H1 (cell line): ENCODE measurements around the gene ZNF524. TPM values are rescaled to one million over a fixed set of nuclear protein-coding genes. Genes with fewer than 3 reads are reported as not detected.
A peak's percentile ranks its signal among the peaks of the same experiment; 100 is the strongest.

ENCODE experiments used
- CTCF ChIA-PET: fragments of 300-600 bp; sonication (Branson Sonifier 250); formaldehyde crosslinking; loops from one replicate; lab custom pipeline; 2021; ENCODE audit not compliant: partially characterized antibody; lab: Charles Lee
- POLR2A ChIA-PET: fragments of 300-600 bp; sonication (Branson Sonifier 250); formaldehyde crosslinking; loops from one replicate; lab custom pipeline; 2021; ENCODE audit warnings: inconsistent platforms; ENCODE audit not compliant: partially characterized antibody; lab: Charles Lee
- DNase-seq, 2 experiments: peaks; one replicate each; pipeline versions ENCODE4 v3.0.0 to v3.0.0-alpha.2; 2010 to 2022; ENCODE audit warnings: low spot score in 2 of 2, low read depth in 1 of 2, mixed read lengths in 1 of 2
- FAIRE-seq: peaks from 2 replicates; lab custom pipeline; 2011; peaks lifted over from hg19 to GRCh38; lab: Jason Lieb, UNC
- H2AFZ ChIP-seq: 2 replicates; pipeline ENCODE4 v1.8.1; 2012; ENCODE audit warnings: low read length, inconsistent platforms
- H2AK5ac ChIP-seq: 2 replicates; pipeline ENCODE4 v1.6.1; 2013; ENCODE audit warnings: low read depth, low read length
- H2BK120ac ChIP-seq: replicated peaks from 2 replicates; pipeline ENCODE3; 2013; ENCODE audit warnings: low read depth, low read length, inconsistent platforms
- H2BK12ac ChIP-seq: 2 replicates; pipeline ENCODE4 v1.6.1; 2013; ENCODE audit warnings: low read depth, low read length
- H2BK15ac ChIP-seq: 2 replicates; pipeline ENCODE4 v1.6.1; 2013; ENCODE audit warnings: low read length
- H2BK20ac ChIP-seq: 2 replicates; pipeline ENCODE4 v1.6.1; 2013; ENCODE audit warnings: low read length
- H2BK5ac ChIP-seq: 2 replicates; pipeline ENCODE4 v1.6.1; 2013; ENCODE audit warnings: low read depth, low read length
- H3K14ac ChIP-seq: 2 replicates; pipeline ENCODE4 v1.6.1; 2013; ENCODE audit warnings: inconsistent platforms; ENCODE audit not compliant: insufficient read length
- H3K18ac ChIP-seq: 2 replicates; pipeline ENCODE4 v1.6.1; 2013; ENCODE audit warnings: low read length; ENCODE audit errors: extremely low read depth
- H3K23ac ChIP-seq: 2 replicates; pipeline ENCODE4 v1.6.1; 2013; ENCODE audit warnings: inconsistent platforms; ENCODE audit not compliant: insufficient read length
- H3K23me2 ChIP-seq: 2 replicates; pipeline ENCODE4 v1.6.1; 2013; ENCODE audit warnings: low read depth, low read length
- H3K27ac ChIP-seq: 2 replicates; pipeline ENCODE4 v1.6.1; 2011; ENCODE audit warnings: low read depth, low read length, inconsistent platforms
- H3K27me3 ChIP-seq, 4 experiments: replicated peaks in 1 of 4; 1 replicate in 1 of 4; 2 replicates in 3 of 4; pipeline versions ENCODE4 v1.6.1 to v1.8.1; 2011 to 2013; ENCODE audit warnings: low read length in 3 of 4, mild to moderate bottlenecking in 3 of 4, inconsistent platforms in 2 of 4, mixed read lengths in 2 of 4, moderate library complexity in 1 of 4; ENCODE audit not compliant: control insufficient read depth in 3 of 4, insufficient read depth in 3 of 4; ENCODE audit errors: extremely low read depth in 1 of 4
- H3K36me3 ChIP-seq, 4 experiments: 2 replicates each; pipeline versions ENCODE4 v1.6.1 to v1.8.1; 2011 to 2013; ENCODE audit warnings: mild to moderate bottlenecking in 4 of 4, low read length in 3 of 4, moderate library complexity in 2 of 4, control low read depth in 1 of 4, inconsistent platforms in 1 of 4; ENCODE audit not compliant: insufficient read depth in 4 of 4, control insufficient read depth in 2 of 4
- H3K4ac ChIP-seq: replicated peaks from 2 replicates; pipeline ENCODE3; 2013; ENCODE audit warnings: low read length, low read depth, mixed read lengths, inconsistent platforms; ENCODE audit not compliant: insufficient read length
- H3K4me1 ChIP-seq, 4 experiments: replicated peaks in 1 of 4; 1 replicate in 1 of 4; 2 replicates in 3 of 4; pipeline versions ENCODE4 v1.6.1 to v1.8.1; 2011 to 2013; ENCODE audit warnings: low read length in 3 of 4, inconsistent platforms in 2 of 4, mixed read lengths in 1 of 4; ENCODE audit not compliant: insufficient read depth in 4 of 4, control insufficient read depth in 3 of 4
- H3K4me2 ChIP-seq, 2 experiments: 2 replicates each; pipeline versions ENCODE4 v1.6.1 to v1.8.1; 2011 to 2013; ENCODE audit warnings: low read depth in 2 of 2, low read length in 2 of 2, control low read depth in 1 of 2, inconsistent platforms in 1 of 2, mild to moderate bottlenecking in 1 of 2; ENCODE audit not compliant: insufficient read depth in 1 of 2
- H3K4me3 ChIP-seq, 4 experiments: fragments of 200-600, 300-600 bp in 1 of 4; sonication (generic), shearing (Covaris generic), sonication (Bioruptor Twin) in 1 of 4; 2 replicates each; pipeline versions ENCODE4 v1.5.1 to v1.8.1; 2011 to 2016; ENCODE audit warnings: low read length in 4 of 4, low read depth in 3 of 4, control low read depth in 2 of 4, inconsistent platforms in 2 of 4, mild to moderate bottlenecking in 2 of 4, mixed read lengths in 1 of 4, moderate library complexity in 1 of 4; ENCODE audit not compliant: insufficient read depth in 2 of 4; ENCODE audit errors: extremely low read depth in 1 of 4
- H3K56ac ChIP-seq: replicated peaks from 2 replicates; pipeline ENCODE3; 2013; ENCODE audit warnings: low read depth, mild to moderate bottlenecking, mixed read lengths, low read length, inconsistent platforms; ENCODE audit not compliant: insufficient read length
- H3K79me1 ChIP-seq: 2 replicates; pipeline ENCODE4 v1.6.1; 2013; ENCODE audit warnings: low read depth, low read length, control low read depth
- H3K79me2 ChIP-seq, 2 experiments: 2 replicates each; pipeline versions ENCODE4 v1.6.1 to v1.8.1; 2012 to 2013; ENCODE audit warnings: low read length in 2 of 2, mild to moderate bottlenecking in 2 of 2, inconsistent platforms in 1 of 2; ENCODE audit not compliant: insufficient read depth in 2 of 2, control insufficient read depth in 1 of 2
- H3K9ac ChIP-seq, 4 experiments: replicated peaks in 1 of 4; 1 replicate in 1 of 4; 2 replicates in 3 of 4; pipeline versions ENCODE4 v1.6.1 to v1.8.1; 2011 to 2013; ENCODE audit warnings: low read depth in 3 of 4, low read length in 3 of 4, control low read depth in 2 of 4, mild to moderate bottlenecking in 2 of 4, moderate library complexity in 2 of 4, inconsistent platforms in 1 of 4; ENCODE audit errors: extremely low read depth in 1 of 4
- H3K9me3 ChIP-seq, 2 experiments: 2 replicates each; pipeline versions ENCODE4 v1.6.1 to v1.8.1; 2012 to 2013; ENCODE audit warnings: mild to moderate bottlenecking in 2 of 2, moderate library complexity in 2 of 2, control low read depth in 1 of 2, inconsistent platforms in 1 of 2, low read depth in 1 of 2, low read length in 1 of 2, mixed read lengths in 1 of 2; ENCODE audit not compliant: insufficient read depth in 2 of 2
- H4K20me1 ChIP-seq, 2 experiments: replicated peaks in 1 of 2; 2 replicates each; pipeline versions ENCODE3 to v1.8.1; 2011 to 2013; ENCODE audit warnings: inconsistent platforms in 2 of 2, low read length in 2 of 2, mild to moderate bottlenecking in 1 of 2; ENCODE audit not compliant: insufficient read depth in 2 of 2, control insufficient read depth in 1 of 2
- H4K5ac ChIP-seq: 2 replicates; pipeline ENCODE4 v1.6.1; 2013; ENCODE audit warnings: low read length, low read depth, mixed read lengths, inconsistent platforms; ENCODE audit not compliant: insufficient read length
- H4K8ac ChIP-seq: 2 replicates; pipeline ENCODE4 v1.8.0; 2013; ENCODE audit warnings: mild to moderate bottlenecking, moderate library complexity, low read length, inconsistent platforms; ENCODE audit not compliant: insufficient read depth; ENCODE audit errors: extremely low read depth
- H4K91ac ChIP-seq: replicated peaks from 2 replicates; pipeline ENCODE3; 2013; ENCODE audit warnings: low read length, mixed read lengths, inconsistent platforms; ENCODE audit not compliant: insufficient read length
- ATF3 ChIP-seq: IDR thresholded peaks from 2 replicates; pipeline ENCODE4 v1.6.1; 2011; ENCODE audit warnings: low read depth, mild to moderate bottlenecking, low read length; ENCODE audit not compliant: insufficient read depth
- EP300 ChIP-seq, 2 experiments: IDR thresholded peaks; 1 replicate in 1 of 2; 2 replicates in 1 of 2; pipeline ENCODE4 v1.6.1; 2011 to 2012; ENCODE audit warnings: low read depth in 2 of 2, low read length in 2 of 2, mild to moderate bottlenecking in 2 of 2, borderline replicate concordance in 1 of 2, inconsistent platforms in 1 of 2, moderate library complexity in 1 of 2
- EZH2 ChIP-seq: fragments of 200-600 bp; sonication (generic); IDR thresholded peaks from 2 replicates; pipeline ENCODE4 v1.7.1; 2012; ENCODE audit warnings: low read depth, mild to moderate bottlenecking, moderate library complexity, low read length, inconsistent platforms; ENCODE audit not compliant: severe bottlenecking
- JUND ChIP-seq: IDR thresholded peaks from 2 replicates; pipeline ENCODE4 v1.6.1; 2011; ENCODE audit warnings: mild to moderate bottlenecking, improper control_type of control experiment, low read length
- KDM5A ChIP-seq: fragments of 200-600 bp; IDR thresholded peaks from 2 replicates; pipeline ENCODE4 v1.7.1; 2012; ENCODE audit warnings: mild to moderate bottlenecking, low read length, inconsistent platforms, mixed read lengths
- NANOG ChIP-seq: IDR thresholded peaks from 2 replicates; pipeline ENCODE4 v1.6.1; 2011; ENCODE audit warnings: low read length, low read depth, mild to moderate bottlenecking, inconsistent platforms; ENCODE audit not compliant: insufficient read depth, poor library complexity, severe bottlenecking
- RNF2 ChIP-seq: fragments of 200-900, 300-1000 bp; sonication (generic); IDR thresholded peaks from 2 replicates; pipeline ENCODE4 v1.7.1; 2016; ENCODE audit warnings: borderline replicate concordance, low read depth, mild to moderate bottlenecking, antibody characterized with exemption, low read length; ENCODE audit not compliant: poor library complexity, severe bottlenecking; ENCODE audit errors: missing control alignments
- TEAD4 ChIP-seq: IDR thresholded peaks from 2 replicates; pipeline ENCODE4 v1.6.1; 2012; ENCODE audit warnings: low read depth, low read length, inconsistent platforms, mixed read lengths
- YY1 ChIP-seq: IDR thresholded peaks from 2 replicates; pipeline ENCODE4 v1.6.1; 2011; ENCODE audit warnings: low read depth, mild to moderate bottlenecking, low read length
- WGBS, 2 experiments: shearing (Covaris generic) in 1 of 2; methylation state at CpG; one replicate each; pipeline versions ENCODE4 v1.1.6 to v1.1.7; 2013 to 2015; ENCODE audit warnings: low lambda C conversion rate in 2 of 2, mixed read lengths in 2 of 2, inconsistent platforms in 1 of 2, low coverage in 1 of 2, missing lambda C conversion rate in 1 of 2; ENCODE audit not compliant: insufficient replicate concordance in 2 of 2, insufficient coverage in 1 of 2, insufficient read length in 1 of 2; ENCODE audit errors: extremely low coverage in 1 of 2, missing lambda C conversion rate in 1 of 2; 5-methylcytosine and 5-hydroxymethylcytosine counted together
- polyA plus RNA-seq, 7 experiments: library from polyadenylated mRNA; depleted of rRNA in 3 of 7; stranded (reverse) in 5 of 7; unstranded in 2 of 7; fragments of >200 nt in 5 of 7; fragments of 200-250 nt in 2 of 7; gene quantifications; 1 replicate in 5 of 7; 2 replicates in 1 of 7; 4 replicates in 1 of 7; pipeline versions ENCODE4 v1.2.1 to v1.2.3, GENCODE V29; 2011 to 2013; ENCODE audit warnings: missing spikeins in 2 of 7, mixed read lengths in 2 of 7
- total RNA-seq: library from RNA; stranded (reverse); fragmentation: NEBNext Ultra II Directional; extraction: Animal tissue kit (Norgen Biotek cat#: 25700); gene quantifications from 2 replicates; pipeline ENCODE4 v1.2.1, GENCODE V29; 2021

ZNF524 gene
- total and polyA plus RNA-seq, 2 of the 8 experiments (the other 6 are each of a cell fraction or from before 2014, with no cell fraction given) = 4.4 to 4.7 TPM

- CTCF ChIA-PET = interaction anchor here (0.6 to 6.9 kb wide), 4 partner anchors 12 to 25 kb away, joined by 3 to 56 read pairs (median 16); no protein-coding TSS in a partner anchor
- no peak for FAIRE-seq
- H3K4me3 ChIP-seq = no peak overlapping the region
- H3K36me3 ChIP-seq = peaks cover 7 to 13% (median 11%) of the 10 kb centered on the region in 4 experiments
- no peak overlapping the region for H3K56ac ChIP-seq
- TF ChIP-seq NANOG = no peak
- TF ChIP-seq EP300 (IDR thresholded peaks at IDR 0.05; ENCODE audit: borderline replicate concordance in 1 of 2, low read depth in 2 of 2, low read length in 2 of 2) = no peak
- no peak for TF ChIP-seq KDM5A
- TF ChIP-seq EZH2 = no peak
- no peak for TF ChIP-seq TEAD4
- no peak for TF ChIP-seq ATF3
- TF ChIP-seq RNF2 = no peak
- TF ChIP-seq YY1 = no peak
- no peak for TF ChIP-seq JUND
- no peaks in the 10 kb centered on the region for H3K9me3 ChIP-seq
- WGBS, 2 experiments = 94% methylated on average over 15 of the region's 17 CpGs; no CpG with 5 or more reads in 1 of the 2 experiments
- peaks cover 0 to 10% (median 5%) of the 10 kb centered on the region in 4 experiments; a peak in 6 of 7 replicates for H3K4me1 ChIP-seq
- no peak overlapping the region for H2BK15ac ChIP-seq
- H2BK12ac ChIP-seq = no peak overlapping the region
- H3K79me2 ChIP-seq = peaks cover 0 to 13% of the 10 kb centered on the region in 2 experiments; a peak in 3 of 4 replicates
- no peaks in the 10 kb centered on the region for H3K27me3 ChIP-seq
- no peak overlapping the region for H3K27ac ChIP-seq
- no peak overlapping the region for H4K91ac ChIP-seq
- no peak overlapping the region for H2BK120ac ChIP-seq
- peak overlapping the region; percentile 63 for H4K8ac ChIP-seq
- H4K5ac ChIP-seq = no peak overlapping the region
- no peak overlapping the region for H2BK5ac ChIP-seq
- H3K79me1 ChIP-seq = peaks cover 10% of the 10 kb centered on the region
- no peak for DNase-seq
- H4K20me1 ChIP-seq = peaks cover 0 to 4% of the 10 kb centered on the region in 2 experiments
- H3K18ac ChIP-seq = no peak overlapping the region
- H2BK20ac ChIP-seq = no peak overlapping the region
- no peak overlapping the region for H3K9ac ChIP-seq
- H3K14ac ChIP-seq = no peak overlapping the region
- H2AK5ac ChIP-seq = no peak overlapping the region
- POLR2A ChIA-PET = interaction anchor here (0.7 to 9.2 kb wide), 8 partner anchors 7 to 242 kb away, joined by 3 to 96 read pairs (median 4); partner anchors contain the start of genes UBE2S, ZNF580 and ZNF865
- H3K4me2 ChIP-seq = peak overlapping the region in 1 of 2 experiments; percentile 78; a peak in 2 of 4 replicates
- peaks cover 11% of the 10 kb centered on the region for H3K23me2 ChIP-seq
- H3K23ac ChIP-seq = no peak overlapping the region
- no peak overlapping the region for H2AFZ ChIP-seq
- H3K4ac ChIP-seq = no peak overlapping the region
These were observed 49.4 kb downstream of the ZNF524 start for GRCh38 chr19:55649268-55650125.
